ENCODE data around the gene ADPRHL1. TPM values are rescaled to one million over a fixed set of nuclear protein-coding genes. Genes with fewer than 3 reads are reported as not detected.

Gene ADPRHL1
- total RNA-seq, 4 donors from 2014 or later = 1.9 to 9.4 (median 6.5) TPM

GRCh38 chr13:113417008-113417751 is 36.1 kb downstream of the ADPRHL1 start:
- TF ChIP-seq POLR2A (IDR thresholded peaks at IDR 0.05) (no peak), CTCF (IDR thresholded peaks at IDR 0.05) (no peak)
- H3K4me3 ChIP-seq (ENCODE audit: low read depth, poor library complexity, severe bottlenecking) = no peak overlapping the region
- intact Hi-C loops (cut with DNase I; ENCODE audit: low total_unique reads) = no loop called here
- DNase-seq (ENCODE audit: low spot score in 2 of 2) = no peak
- WGBS, 2 donors = 73 to 76% methylated on average over 24 to 28 of the region's 28 CpGs

GRCh38 chr13:113415825-113416224 is 37.5 kb downstream of the ADPRHL1 start:
- no peak overlapping the region for H3K4me3 ChIP-seq (ENCODE audit: low read depth, poor library complexity, severe bottlenecking)
- no peak for TF ChIP-seq CTCF (IDR thresholded peaks at IDR 0.05)
- no peak for TF ChIP-seq POLR2A (IDR thresholded peaks at IDR 0.05)
- intact Hi-C loops (cut with DNase I; ENCODE audit: low total_unique reads) = no loop called here
- 72% methylated on average over 8 of the region's 8 CpGs for WGBS, 2 donors
- no peak for DNase-seq (ENCODE audit: low spot score in 2 of 2)

GRCh38 chr13:113415032-113415431 is 38.3 kb downstream of the ADPRHL1 start:
- H3K4me3 ChIP-seq (ENCODE audit: low read depth, poor library complexity, severe bottlenecking) = no peak overlapping the region
- 88 to 91% methylated on average over 11 to 15 of the region's 15 CpGs for WGBS, 2 donors
- TF ChIP-seq CTCF (IDR thresholded peaks at IDR 0.05) (no peak), POLR2A (IDR thresholded peaks at IDR 0.05) (no peak)
- no peak for DNase-seq (ENCODE audit: low spot score in 2 of 2)
- intact Hi-C loops (cut with DNase I; ENCODE audit: low total_unique reads) = no loop called here

- H3K4me3 ChIP-seq (ENCODE audit: low read depth, poor library complexity, severe bottlenecking) = no peak overlapping the region
- DNase-seq (ENCODE audit: low spot score in 2 of 2) = no peak
- intact Hi-C loops (cut with DNase I; ENCODE audit: low total_unique reads) = no loop called here
- 68 to 79% methylated on average over 7 to 8 of the region's 8 CpGs for WGBS, 2 donors
- TF ChIP-seq CTCF (IDR thresholded peaks at IDR 0.05) (no peak), POLR2A (IDR thresholded peaks at IDR 0.05) (no peak)
Measured at GRCh38 chr13:113414335-113414734, 39.0 kb downstream of the ADPRHL1 start.

- no peak overlapping the region for H3K4me3 ChIP-seq (ENCODE audit: low read depth, poor library complexity, severe bottlenecking)
- TF ChIP-seq POLR2A (IDR thresholded peaks at IDR 0.05) = no peak
- TF ChIP-seq CTCF (IDR thresholded peaks at IDR 0.05) = no peak
- DNase-seq (ENCODE audit: low spot score in 2 of 2) = no peak
- WGBS, 2 donors = 47 to 48% methylated on average over 2 to 9 of the region's 9 CpGs
- intact Hi-C loops (cut with DNase I; ENCODE audit: low total_unique reads) = no loop called here
Measured at GRCh38 chr13:113413898-113414282, 39.4 kb downstream of the ADPRHL1 start.
